WTC11 (cell line): Measurements from ENCODE around the gene TRDMT1. TPM values are rescaled to one million over a fixed set of nuclear protein-coding genes. Genes with fewer than 3 reads are reported as not detected.

ENCODE experiments used
- ATAC-seq: fragments of 200-7000 bp; cut with Tn5 transposase; 2 replicates; pipeline ENCODE4 v1.10.0; 2021; ENCODE audit warnings: mild to moderate bottlenecking, moderate library complexity
- CTCF ChIA-PET: fragments of 300-600 bp; sonication (Branson Sonifier 250); formaldehyde crosslinking; loops from one replicate; lab custom pipeline; 2021; ENCODE audit warnings: antibody characterized with exemption; lab: Charles Lee
- POLR2A ChIA-PET: fragments of 350-600 bp; sonication (Branson Sonifier 250); formaldehyde crosslinking; loops from one replicate; lab custom pipeline; 2021; ENCODE audit warnings: antibody characterized with exemption; lab: Charles Lee
- DNase-seq: peaks from one replicate; pipeline ENCODE4 v3.0.0; 2021; ENCODE audit warnings: low spot score
- H3K27ac Mint-ChIP-seq: 2 replicates; pipeline ENCODE4 v1.8.0; 2021; ENCODE audit warnings: mixed read lengths
- H3K27me3 Mint-ChIP-seq: 2 replicates; pipeline ENCODE4 v1.8.0; 2021; ENCODE audit warnings: low read depth, mild to moderate bottlenecking, moderate library complexity, mixed read lengths
- H3K36me3 Mint-ChIP-seq: 2 replicates; pipeline ENCODE4 v1.8.0; 2021; ENCODE audit warnings: mixed read lengths
- H3K4me1 Mint-ChIP-seq: 2 replicates; pipeline ENCODE4 v1.8.0; 2022; ENCODE audit warnings: mixed read lengths
- H3K4me3 Mint-ChIP-seq: 2 replicates; pipeline ENCODE4 v1.8.0; 2021; ENCODE audit warnings: mild to moderate bottlenecking, moderate library complexity, mixed read lengths
- H3K9me3 Mint-ChIP-seq: 2 replicates; pipeline ENCODE4 v1.8.0; 2021; ENCODE audit warnings: mixed read lengths
- AR ChIP-seq: fragments of 250-450 bp; sonication (Bioruptor Pico); IDR thresholded peaks from 2 replicates; pipeline ENCODE4 v1.9.0; 2021; ENCODE audit warnings: mild to moderate bottlenecking
- ATF2 ChIP-seq: sonication (generic); formaldehyde crosslinking; IDR thresholded peaks from 2 replicates; pipeline ENCODE4 v1.8.1; 2022; ENCODE audit warnings: low read depth, missing genetic modification reagents, borderline replicate concordance
- CBFB ChIP-seq: sonication (generic); formaldehyde crosslinking; IDR thresholded peaks from 2 replicates; pipeline ENCODE4 v1.8.1; 2022; ENCODE audit warnings: mild to moderate bottlenecking, low read depth, missing genetic modification reagents
- CREB1 ChIP-seq: sonication (generic); formaldehyde crosslinking; IDR thresholded peaks from 2 replicates; pipeline ENCODE4 v1.8.0; 2023; ENCODE audit warnings: mild to moderate bottlenecking, missing genetic modification reagents
- CTCF ChIP-seq: fragments of 200-600 bp; IDR thresholded peaks from 2 replicates; pipeline ENCODE4 v1.8.0; 2022; ENCODE audit warnings: antibody characterized with exemption
- E2F4 ChIP-seq: sonication (generic); formaldehyde crosslinking; IDR thresholded peaks from 2 replicates; pipeline ENCODE4 v1.8.1; 2022; ENCODE audit warnings: low read depth, mild to moderate bottlenecking, moderate library complexity, missing genetic modification reagents, borderline replicate concordance
- E2F5 ChIP-seq: sonication (generic); formaldehyde crosslinking; IDR thresholded peaks from 2 replicates; pipeline ENCODE4 v1.8.1; 2022; ENCODE audit warnings: mild to moderate bottlenecking, moderate library complexity, missing genetic modification reagents
- EMX1 ChIP-seq: fragments of 250-450 bp; sonication (Bioruptor Pico); IDR thresholded peaks from 2 replicates; pipeline ENCODE4 v1.8.0; 2021; ENCODE audit warnings: mild to moderate bottlenecking
- FOXK1 ChIP-seq: sonication (generic); formaldehyde crosslinking; IDR thresholded peaks from 2 replicates; pipeline ENCODE4 v1.8.0; 2022; ENCODE audit warnings: mild to moderate bottlenecking, moderate library complexity, missing genetic modification reagents
- GABPB1 ChIP-seq: sonication (generic); formaldehyde crosslinking; IDR thresholded peaks from 2 replicates; pipeline ENCODE4 v1.8.1; 2023; ENCODE audit warnings: mild to moderate bottlenecking, missing genetic modification reagents
- GTF2I ChIP-seq: fragments of 250-450 bp; sonication (Bioruptor Pico); conservative IDR thresholded peaks from 2 replicates; pipeline ENCODE4 v1.4.0; 2021; ENCODE audit warnings: mild to moderate bottlenecking
- MXD4 ChIP-seq: fragments of 250-450 bp; sonication (Bioruptor Pico); IDR thresholded peaks from 2 replicates; pipeline ENCODE4 v1.8.0; 2021; ENCODE audit warnings: mild to moderate bottlenecking, moderate library complexity, borderline replicate concordance
- MYBL2 ChIP-seq: sonication (generic); formaldehyde crosslinking; IDR thresholded peaks from 2 replicates; pipeline ENCODE4 v1.8.1; 2023; ENCODE audit warnings: mild to moderate bottlenecking, moderate library complexity, missing genetic modification reagents
- NFE2L1 ChIP-seq: sonication (generic); formaldehyde crosslinking; IDR thresholded peaks from 2 replicates; pipeline ENCODE4 v1.8.1; 2023; ENCODE audit warnings: missing genetic modification reagents
- NR2C2 ChIP-seq: sonication (generic); formaldehyde crosslinking; IDR thresholded peaks from 2 replicates; pipeline ENCODE4 v1.8.0; 2022; ENCODE audit warnings: mild to moderate bottlenecking, missing genetic modification reagents
- SMAD4 ChIP-seq: sonication (generic); formaldehyde crosslinking; IDR thresholded peaks from 2 replicates; pipeline ENCODE4 v1.8.0; 2022; ENCODE audit warnings: mild to moderate bottlenecking, missing genetic modification reagents
- ZNF396 ChIP-seq: fragments of 250-450 bp; sonication (Bioruptor Pico); IDR thresholded peaks from 2 replicates; pipeline ENCODE4 v1.8.0; 2021; ENCODE audit warnings: mild to moderate bottlenecking, moderate library complexity, borderline replicate concordance
- ZNF416 ChIP-seq: fragments of 250-450 bp; sonication (Bioruptor Pico); IDR thresholded peaks from 2 replicates; pipeline ENCODE4 v1.9.0; 2021; ENCODE audit warnings: mild to moderate bottlenecking, inconsistent platforms
- ZNF512 ChIP-seq: sonication (generic); formaldehyde crosslinking; IDR thresholded peaks from 2 replicates; pipeline ENCODE4 v1.8.1; 2022; ENCODE audit warnings: missing genetic modification reagents, borderline replicate concordance
- ZNF532 ChIP-seq: fragments of 250-450 bp; sonication (Bioruptor Pico); IDR thresholded peaks from 2 replicates; pipeline ENCODE4 v1.9.0; 2021; ENCODE audit warnings: mild to moderate bottlenecking, borderline replicate concordance
- total RNA-seq: library from RNA; stranded (reverse); gene quantifications from 3 replicates; pipeline ENCODE4 v1.2.3, GENCODE V29; 2021

TRDMT1 gene
- total RNA-seq, 1 experiment from 2014 or later: 11.7 TPM

- H3K4me1 Mint-ChIP-seq: peaks cover 45% of the 10 kb centered on the region
- no peak for DNase-seq
- ChIA-PET CTCF (no interaction called here), POLR2A (no interaction called here)
- no peaks in the 10 kb centered on the region for H3K9me3 Mint-ChIP-seq
- H3K4me3 Mint-ChIP-seq: no peak overlapping the region
- H3K27me3 Mint-ChIP-seq: no peaks in the 10 kb centered on the region
- H3K27ac Mint-ChIP-seq: no peak overlapping the region
- H3K36me3 Mint-ChIP-seq: no peaks in the 10 kb centered on the region
- no peak for TF ChIP-seq GABPB1
- no peak for TF ChIP-seq E2F4 (CRISPR knock-in tag)
- TF ChIP-seq AR (CRISPR knock-in tag): no peak
- TF ChIP-seq, all 79 proteins: peak for 0
- no peak for ATAC-seq
Measured at GRCh38 chr10:17202999-17203398, 1.5 kb upstream of the TRDMT1 start.

GRCh38 chr10:17202506-17202905 lies 1.0 kb upstream of the TRDMT1 start:
- no peak for DNase-seq
- no peaks in the 10 kb centered on the region for H3K36me3 Mint-ChIP-seq
- no peaks in the 10 kb centered on the region for H3K9me3 Mint-ChIP-seq
- peaks cover 45% of the 10 kb centered on the region for H3K4me1 Mint-ChIP-seq
- POLR2A ChIA-PET: interaction anchor here (1.5 kb wide), 1 partner anchor 28 kb away, joined by 6 read pairs; no protein-coding TSS in a partner anchor
- no peak for ATAC-seq
- no peaks in the 10 kb centered on the region for H3K27me3 Mint-ChIP-seq
- no peak overlapping the region for H3K4me3 Mint-ChIP-seq
- CTCF ChIA-PET: no interaction called here
- H3K27ac Mint-ChIP-seq: no peak overlapping the region
- no peak for TF ChIP-seq FOXK1 (CRISPR knock-in tag)
- TF ChIP-seq ZNF396 (CRISPR knock-in tag): no peak
- TF ChIP-seq GABPB1: no peak
- TF ChIP-seq CREB1 (CRISPR knock-in tag): no peak
- no peak for TF ChIP-seq MYBL2 (CRISPR knock-in tag)
- no peak for TF ChIP-seq EMX1
- no peak for TF ChIP-seq MXD4 (CRISPR knock-in tag)
- TF ChIP-seq CTCF: no peak
- no peak for TF ChIP-seq ATF2 (CRISPR knock-in tag)
- no peak for TF ChIP-seq E2F5 (CRISPR knock-in tag)
- no peak for TF ChIP-seq SMAD4
- no peak for TF ChIP-seq ZNF532
- TF ChIP-seq NR2C2: no peak
- no peak for TF ChIP-seq NFE2L1 (CRISPR knock-in tag)
- TF ChIP-seq CBFB (CRISPR knock-in tag): no peak
- no peak for TF ChIP-seq ZNF512
- TF ChIP-seq ZNF416: no peak
- TF ChIP-seq GTF2I (CRISPR knock-in tag): no peak
